Activated CD8-positive, alpha-beta T cell treated with anti-CD3 and anti-CD28 coated beads, Interleukin-2, amount 10 ng/mL, durations not matched to agents 7 days and 5 days (primary cell): ENCODE measurements around the gene CHODL. TPM values are rescaled to one million over a fixed set of nuclear protein-coding genes. Genes with fewer than 3 reads are reported as not detected.

Experiments used
- ATAC-seq: fragments of 150-1000 bp; cut with Tn5 transposase; one replicate; pipeline ENCODE4 v1.10.0; 2021; ENCODE audit warnings: moderate library complexity
- CTCF ChIA-PET: fragments of 350-600 bp; sonication (Branson Sonifier 250); formaldehyde crosslinking; loops from one replicate; lab custom pipeline; 2021; ENCODE audit warnings: antibody characterized with exemption; lab: Charles Lee
- POLR2A ChIA-PET: fragments of 350-600 bp; sonication (Branson Sonifier 250); formaldehyde crosslinking; loops from one replicate; lab custom pipeline; 2021; ENCODE audit warnings: antibody characterized with exemption; lab: Charles Lee
- DNase-seq: peaks from one replicate; pipeline ENCODE4 v3.0.0-alpha.2; 2020
- H3K27ac Mint-ChIP-seq: one replicate; pipeline ENCODE4 v1.8.0; 2021; ENCODE audit warnings: mild to moderate bottlenecking, mixed read lengths
- H3K27me3 Mint-ChIP-seq: one replicate; pipeline ENCODE4 v1.8.0; 2021; ENCODE audit warnings: low read depth, mixed read lengths
- H3K36me3 Mint-ChIP-seq: one replicate; pipeline ENCODE4 v1.8.0; 2021; ENCODE audit warnings: low read depth, mixed read lengths
- H3K4me1 Mint-ChIP-seq: one replicate; pipeline ENCODE4 v1.8.0; 2021; ENCODE audit warnings: low read depth, mixed read lengths
- H3K4me3 Mint-ChIP-seq: one replicate; pipeline ENCODE4 v1.8.0; 2021; ENCODE audit warnings: mild to moderate bottlenecking, mixed read lengths
- H3K9me3 Mint-ChIP-seq: one replicate; pipeline ENCODE4 v1.8.0; 2022; ENCODE audit warnings: mixed read lengths; ENCODE audit not compliant: insufficient read depth
- total RNA-seq, 2 experiments: library from RNA; stranded (reverse); gene quantifications; one replicate each; pipeline ENCODE4 v1.2.3, GENCODE V29; 2021

The CHODL gene
- total RNA-seq, 2 experiments from 2014 or later = not detected

- H3K36me3 Mint-ChIP-seq = no peaks in the 10 kb centered on the region
- no peak overlapping the region for H3K4me3 Mint-ChIP-seq
- no peak overlapping the region for H3K27ac Mint-ChIP-seq
- no peaks in the 10 kb centered on the region for H3K9me3 Mint-ChIP-seq
- DNase-seq = no peak
- ChIA-PET POLR2A (no interaction called here), CTCF (no interaction called here)
- ATAC-seq = no peak
- H3K27me3 Mint-ChIP-seq = no peaks in the 10 kb centered on the region
- no peaks in the 10 kb centered on the region for H3K4me1 Mint-ChIP-seq
Observed at GRCh38 chr21:18298228-18298627, 53.6 kb downstream of the CHODL start.

Other genes starting within 250 kb of the CHODL start
- gene TMPRSS15, start 159.0 kb downstream of the CHODL start, total RNA-seq = not detected